ENCODE measurements around the gene FOXB1.

GRCh38 chr15:59991834-59992233, 12.3 kb upstream of the FOXB1 start:
- TF ChIP-seq, protein P1, sequence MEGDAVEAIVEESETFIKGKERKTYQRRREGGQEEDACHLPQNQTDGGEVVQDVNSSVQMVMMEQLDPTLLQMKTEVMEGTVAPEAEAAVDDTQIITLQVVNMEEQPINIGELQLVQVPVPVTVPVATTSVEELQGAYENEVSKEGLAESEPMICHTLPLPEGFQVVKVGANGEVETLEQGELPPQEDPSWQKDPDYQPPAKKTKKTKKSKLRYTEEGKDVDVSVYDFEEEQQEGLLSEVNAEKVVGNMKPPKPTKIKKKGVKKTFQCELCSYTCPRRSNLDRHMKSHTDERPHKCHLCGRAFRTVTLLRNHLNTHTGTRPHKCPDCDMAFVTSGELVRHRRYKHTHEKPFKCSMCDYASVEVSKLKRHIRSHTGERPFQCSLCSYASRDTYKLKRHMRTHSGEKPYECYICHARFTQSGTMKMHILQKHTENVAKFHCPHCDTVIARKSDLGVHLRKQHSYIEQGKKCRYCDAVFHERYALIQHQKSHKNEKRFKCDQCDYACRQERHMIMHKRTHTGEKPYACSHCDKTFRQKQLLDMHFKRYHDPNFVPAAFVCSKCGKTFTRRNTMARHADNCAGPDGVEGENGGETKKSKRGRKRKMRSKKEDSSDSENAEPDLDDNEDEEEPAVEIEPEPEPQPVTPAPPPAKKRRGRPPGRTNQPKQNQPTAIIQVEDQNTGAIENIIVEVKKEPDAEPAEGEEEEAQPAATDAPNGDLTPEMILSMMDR (conservative IDR thresholded peaks at IDR 0.05; ENCODE audit: low read depth, low read length): no peak
- peak; percentile 39 for TF ChIP-seq EZH2 (IDR thresholded peaks at IDR 0.05; ENCODE audit: borderline replicate concordance, low read depth, low read length, poor library complexity, severe bottlenecking)
